Activated T-helper 1 cell treated with anti-CD3 and anti-CD28 coated beads, Interleukin-12 subunit alpha, Interleukin-12 subunit beta, Interleukin-2, Interleukin-4 antibody, amounts not matched to agents 30 ng/mL and 10 ng/mL and 1 ng/mL, durations not matched to agents 14 hours and 24 hours and 36 hours (primary cell): ENCODE results near the gene MYO1H. TPM values are rescaled to one million over a fixed set of nuclear protein-coding genes. Genes with fewer than 3 reads are reported as not detected.
"Not testable (repeated sequence)": the region's sequence is repeated elsewhere in the genome, so short reads cannot be mapped to it uniquely, and the experiment has no call there.

Experiments used
- DNase-seq: peaks from one replicate; pipeline ENCODE4 v3.0.0; 2021; ENCODE audit warnings: low spot score
- H3K27ac Mint-ChIP-seq: one replicate; pipeline ENCODE4 v1.8.0; 2021; ENCODE audit warnings: mild to moderate bottlenecking, mixed read lengths
- H3K27me3 Mint-ChIP-seq: one replicate; pipeline ENCODE4 v1.8.0; 2022; ENCODE audit warnings: mild to moderate bottlenecking, moderate library complexity, mixed read lengths; ENCODE audit not compliant: insufficient read depth
- H3K36me3 Mint-ChIP-seq: one replicate; pipeline ENCODE4 v1.8.0; 2021; ENCODE audit warnings: low read depth, mixed read lengths
- H3K4me1 Mint-ChIP-seq: one replicate; pipeline ENCODE4 v1.8.0; 2021; ENCODE audit warnings: low read depth, mixed read lengths
- H3K4me3 Mint-ChIP-seq: one replicate; pipeline ENCODE4 v1.8.0; 2021; ENCODE audit warnings: mild to moderate bottlenecking, moderate library complexity, mixed read lengths
- H3K9me3 Mint-ChIP-seq: one replicate; pipeline ENCODE4 v1.8.0; 2021; ENCODE audit warnings: mixed read lengths
- intact Hi-C: fragments of 100-400 bp; cut with micrococcal nuclease; formaldehyde crosslinking; loops from one replicate; pipeline ENCODE4 v1.15.1; 2024
- total RNA-seq: library from RNA; stranded (reverse); gene quantifications from 2 replicates; pipeline ENCODE4 v1.2.3, GENCODE V29; 2022

Gene MYO1H
- total RNA-seq, 1 donor from 2014 or later: not detected

GRCh38 chr12:109461846-109462756 lies 114.4 kb downstream of the MYO1H start:
- intact Hi-C loops: no loop called here
- Mint-ChIP-seq H3K27ac (no peak overlapping the region), H3K27me3 (no peaks in the 10 kb centered on the region), H3K4me3 (no peak overlapping the region), H3K9me3 (no peaks in the 10 kb centered on the region), H3K4me1 (peaks cover 58% of the 10 kb centered on the region), H3K36me3 (peaks cover 14% of the 10 kb centered on the region)
- DNase-seq: no peak

DNA sequence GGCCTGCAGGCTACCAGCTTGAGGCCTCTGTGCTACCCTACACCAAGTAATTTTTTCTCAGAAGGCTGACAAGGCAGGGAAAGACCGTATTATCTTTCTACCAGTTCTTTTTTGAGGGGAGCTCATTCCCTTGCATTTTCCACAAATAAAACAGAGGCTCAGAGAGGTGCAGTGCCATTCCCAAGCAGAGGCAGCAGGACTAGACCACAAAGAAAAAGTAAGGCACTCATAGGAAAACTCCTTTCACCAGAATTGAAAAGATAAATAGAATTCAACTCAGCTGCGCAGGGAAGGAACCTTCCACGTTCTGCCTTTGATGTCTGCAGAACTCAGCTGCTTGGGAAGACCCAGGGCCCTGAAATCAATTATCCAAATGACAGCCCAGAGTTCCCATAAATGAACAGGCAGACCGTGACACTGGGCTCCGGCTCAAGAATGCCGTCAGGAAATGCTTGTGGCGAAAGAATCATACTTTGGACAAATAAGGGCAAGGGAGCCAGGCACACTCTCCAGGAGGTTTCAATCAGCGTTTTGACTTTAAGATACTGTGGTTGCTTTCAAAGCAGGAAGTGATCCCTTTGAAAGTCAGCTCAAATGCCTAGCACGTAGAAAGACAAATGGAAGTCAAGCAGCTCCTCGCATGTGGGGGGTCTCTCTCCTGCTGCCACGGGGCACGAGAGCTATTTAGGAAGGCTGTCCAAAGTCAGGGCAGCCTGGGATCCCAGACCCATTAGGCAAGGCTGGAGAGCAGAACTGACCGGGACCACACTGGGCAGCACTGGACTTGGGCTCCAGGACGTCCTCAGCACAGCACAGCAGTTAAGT lies 115.4 kb downstream of the MYO1H start:
- H3K27me3 Mint-ChIP-seq: no peaks in the 10 kb centered on the region
- peaks cover 54% of the 10 kb centered on the region for H3K4me1 Mint-ChIP-seq
- no peak for DNase-seq
- H3K9me3 Mint-ChIP-seq: no peaks in the 10 kb centered on the region
- intact Hi-C loops: no loop called here
- peak overlapping the region; percentile 30 for H3K27ac Mint-ChIP-seq
- H3K36me3 Mint-ChIP-seq: peaks cover 10% of the 10 kb centered on the region
- no peak overlapping the region for H3K4me3 Mint-ChIP-seq

DNA sequence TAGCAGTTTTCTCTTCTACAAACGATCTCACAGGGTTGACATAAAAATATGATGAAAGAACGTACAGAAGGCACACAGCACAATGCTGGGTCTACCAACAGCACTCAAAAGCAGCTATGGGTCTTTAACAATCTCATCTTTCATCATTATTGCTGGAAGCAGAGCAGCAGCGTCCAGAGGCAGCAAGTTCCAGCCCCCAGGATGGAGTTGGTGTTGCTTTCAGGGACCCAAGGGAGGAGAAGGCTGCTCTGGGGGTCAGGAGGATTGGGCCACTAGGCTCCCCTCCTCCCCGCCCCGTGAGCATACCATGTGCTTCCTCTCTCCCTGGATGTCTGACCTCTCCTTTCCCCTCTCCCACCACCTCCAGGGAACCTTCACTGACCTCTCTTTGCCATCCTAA lies 116.1 kb downstream of the MYO1H start:
- Mint-ChIP-seq H3K4me1 (peaks cover 48% of the 10 kb centered on the region), H3K27ac (peak overlapping the region; percentile 30), H3K27me3 (no peaks in the 10 kb centered on the region), H3K9me3 (no peaks in the 10 kb centered on the region), H3K36me3 (peaks cover 8% of the 10 kb centered on the region), H3K4me3 (no peak overlapping the region)
- DNase-seq: no peak
- intact Hi-C loops: no loop called here

DNA sequence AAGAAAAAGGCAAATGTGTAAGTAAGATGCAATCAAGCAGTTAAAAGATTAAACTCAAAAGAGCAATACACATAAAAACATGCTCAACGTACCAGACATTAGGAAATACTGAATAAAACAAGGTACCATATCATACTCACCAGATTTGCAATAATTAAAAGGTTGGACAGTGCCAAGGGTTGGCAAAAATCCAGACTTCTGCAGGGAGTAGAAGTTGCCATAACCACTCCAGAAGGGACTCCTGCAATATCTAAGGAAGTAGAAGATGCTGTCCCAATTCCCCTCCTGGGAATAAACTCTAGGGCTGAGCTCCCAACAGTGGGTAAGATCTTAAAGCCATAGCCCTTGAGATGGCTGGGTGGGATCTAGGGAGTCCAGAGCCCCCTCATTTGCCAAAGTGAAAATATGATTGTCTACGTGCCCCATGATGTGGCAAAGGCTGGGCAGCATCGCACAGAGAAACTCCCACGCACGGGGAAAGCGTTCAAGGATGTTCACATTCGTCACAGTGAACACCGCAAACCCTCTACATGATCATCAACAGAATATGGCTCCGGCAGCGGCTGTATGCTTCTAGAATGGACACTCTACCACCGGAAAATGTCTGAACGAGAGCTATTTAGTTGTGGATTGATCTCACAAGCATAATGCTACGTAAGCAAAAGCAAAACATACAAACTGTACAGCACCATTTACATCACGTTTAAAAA lies 117.1 kb downstream of the MYO1H start:
- H3K27me3 Mint-ChIP-seq: no peaks in the 10 kb centered on the region
- peaks cover 4% of the 10 kb centered on the region for H3K36me3 Mint-ChIP-seq
- no peaks in the 10 kb centered on the region for H3K9me3 Mint-ChIP-seq

GRCh38 chr12:109466305-109466704 lies 118.6 kb downstream of the MYO1H start:
- H3K4me3 Mint-ChIP-seq: no peak overlapping the region
- intact Hi-C loops: no loop called here
- no peak for DNase-seq
- H3K9me3 Mint-ChIP-seq: no peaks in the 10 kb centered on the region
- H3K27ac Mint-ChIP-seq: no peak overlapping the region
- peaks cover 7% of the 10 kb centered on the region for H3K36me3 Mint-ChIP-seq
- no peaks in the 10 kb centered on the region for H3K27me3 Mint-ChIP-seq
- peaks cover 47% of the 10 kb centered on the region for H3K4me1 Mint-ChIP-seq

More for the DNA sequence above, 117.1 kb downstream of the MYO1H start:
- no peak overlapping the region for H3K4me3 Mint-ChIP-seq
- H3K4me1 Mint-ChIP-seq: peaks cover 40% of the 10 kb centered on the region
- intact Hi-C loops: no loop called here
- H3K27ac Mint-ChIP-seq: no peak overlapping the region
- DNase-seq: no peak

DNA sequence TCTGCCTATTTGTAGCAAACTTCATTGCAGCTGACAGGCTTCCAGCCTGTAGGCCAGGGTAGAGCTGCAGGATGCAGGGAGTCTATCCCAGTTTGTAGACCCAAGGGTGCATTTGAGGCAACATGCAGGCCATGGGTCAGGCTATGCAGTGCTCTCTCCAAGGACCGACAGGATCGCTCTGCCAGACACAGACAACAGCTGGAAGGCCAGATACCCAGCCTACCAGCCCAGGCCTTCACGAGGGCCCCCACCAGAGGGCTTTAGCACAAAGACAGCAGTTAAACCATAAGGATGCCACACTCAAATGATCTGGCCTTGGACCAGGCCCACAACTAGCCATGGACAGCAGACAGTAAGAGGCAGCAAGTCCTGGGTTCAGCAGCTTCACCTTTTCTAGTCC lies 119.1 kb downstream of the MYO1H start:
- Mint-ChIP-seq H3K27me3 (no peaks in the 10 kb centered on the region), H3K4me3 (no peak overlapping the region), H3K36me3 (peaks cover 7% of the 10 kb centered on the region), H3K27ac (no peak overlapping the region), H3K4me1 (peaks cover 42% of the 10 kb centered on the region), H3K9me3 (no peaks in the 10 kb centered on the region)
- intact Hi-C loops: no loop called here
- no peak for DNase-seq

- intact Hi-C loops: no loop called here
- peaks cover 30% of the 10 kb centered on the region for H3K4me1 Mint-ChIP-seq
- H3K27ac Mint-ChIP-seq: no peak overlapping the region
- no peaks in the 10 kb centered on the region for H3K27me3 Mint-ChIP-seq
- peaks cover 7% of the 10 kb centered on the region for H3K36me3 Mint-ChIP-seq
- H3K4me3 Mint-ChIP-seq: no peak overlapping the region
- DNase-seq: no peak
- H3K9me3 Mint-ChIP-seq: no peaks in the 10 kb centered on the region
These were observed 120.4 kb downstream of the MYO1H start for GRCh38 chr12:109467978-109468676.

DNA sequence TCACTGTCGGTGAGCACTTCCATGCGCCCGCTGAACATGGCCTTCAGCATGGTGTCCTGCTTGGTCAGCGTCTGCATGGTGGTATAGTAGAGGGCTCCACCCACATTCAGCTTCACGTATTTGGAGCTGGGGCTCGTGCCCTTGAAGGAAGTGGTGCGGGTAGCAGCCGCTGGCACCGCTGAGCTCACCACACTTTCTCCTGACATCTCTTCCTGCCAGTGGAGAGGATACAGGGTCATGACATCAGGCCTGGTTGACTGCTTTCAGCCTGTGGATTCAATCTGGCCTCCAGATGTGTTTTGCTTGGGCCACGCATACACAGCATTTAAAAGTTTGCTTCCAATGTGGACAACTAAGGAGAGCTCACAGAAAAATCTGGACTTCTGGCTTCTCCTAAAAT lies 121.8 kb downstream of the MYO1H start:
- no peaks in the 10 kb centered on the region for H3K27me3 Mint-ChIP-seq
- H3K9me3 Mint-ChIP-seq: no peaks in the 10 kb centered on the region
- peaks cover 19% of the 10 kb centered on the region for H3K4me1 Mint-ChIP-seq
- intact Hi-C loops: no loop called here
- DNase-seq: no peak
- no peak overlapping the region for H3K4me3 Mint-ChIP-seq
- peaks cover 7% of the 10 kb centered on the region for H3K36me3 Mint-ChIP-seq
- H3K27ac Mint-ChIP-seq: no peak overlapping the region

- peaks cover 39% of the 10 kb centered on the region for H3K4me1 Mint-ChIP-seq
- no peak overlapping the region for H3K27ac Mint-ChIP-seq
- H3K4me3 Mint-ChIP-seq: no peak overlapping the region
- DNase-seq: no peak
- peaks cover 9% of the 10 kb centered on the region for H3K36me3 Mint-ChIP-seq
- H3K9me3 Mint-ChIP-seq: no peaks in the 10 kb centered on the region
- H3K27me3 Mint-ChIP-seq: no peaks in the 10 kb centered on the region
- intact Hi-C loops: loop anchor here (10.0 kb wide), 1 partner anchor 418 kb away; the partner anchor contains the start of gene USP30
These were observed 125.3 kb downstream of the MYO1H start for GRCh38 chr12:109473006-109473405.

- not testable (repeated sequence) for H3K36me3 Mint-ChIP-seq, H3K27me3 Mint-ChIP-seq, H3K9me3 Mint-ChIP-seq, DNase-seq, H3K4me3 Mint-ChIP-seq, H3K27ac Mint-ChIP-seq
- peaks cover 40% of the 10 kb centered on the region for H3K4me1 Mint-ChIP-seq
- intact Hi-C loops: loop anchor here (10.0 kb wide), 1 partner anchor 419 kb away; the partner anchor contains the start of gene USP30
These were observed 126.0 kb downstream of the MYO1H start for GRCh38 chr12:109473526-109474270.

DNA sequence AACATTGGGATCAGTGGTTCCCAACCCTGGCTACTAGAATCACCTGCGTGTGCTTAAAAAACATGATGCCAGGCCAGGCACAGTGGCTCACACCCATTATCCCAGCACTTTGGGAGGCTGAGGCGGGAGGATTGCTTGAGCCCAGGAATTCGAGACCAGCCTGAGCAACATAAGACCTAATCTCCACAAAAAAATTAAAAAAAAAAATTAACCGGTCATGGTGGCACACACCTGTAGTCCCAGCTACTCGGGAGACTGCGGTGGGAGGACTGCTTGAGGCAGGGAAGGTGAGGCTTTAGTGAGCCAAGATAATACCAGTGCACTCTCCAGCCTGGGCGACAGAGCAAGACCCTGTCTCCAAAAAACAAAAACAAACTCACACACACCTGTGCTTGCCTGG lies 127.4 kb downstream of the MYO1H start:
- Mint-ChIP-seq H3K27me3 (no peaks in the 10 kb centered on the region), H3K27ac (no peak overlapping the region), H3K4me1 (peaks cover 48% of the 10 kb centered on the region), H3K36me3 (peaks cover 2% of the 10 kb centered on the region), H3K9me3 (no peaks in the 10 kb centered on the region), H3K4me3 (peak overlapping the region; percentile 94)
- no peak for DNase-seq
- intact Hi-C loops: loop anchor here (5.0 to 10.0 kb wide), 3 partner anchors 420 to 1788 kb away; partner anchors contain the start of genes PPTC7, PWP1 and USP30
